BLaER1 (cell line): Measurements from ENCODE around the gene TMCO4.

ENCODE experiments used
- H3K27ac ChIP-seq: shearing (Covaris generic); formaldehyde crosslinking; 2 replicates; pipeline ENCODE4 v1.8.1; 2022
- H3K27me3 ChIP-seq: shearing (Covaris generic); formaldehyde crosslinking; 2 replicates; pipeline ENCODE4 v1.8.1; 2022
- H3K36me3 ChIP-seq: shearing (Covaris generic); formaldehyde crosslinking; 2 replicates; pipeline ENCODE4 v1.8.1; 2022
- H3K4me1 ChIP-seq: shearing (Covaris generic); formaldehyde crosslinking; 2 replicates; pipeline ENCODE4 v1.8.1; 2022
- H3K4me2 ChIP-seq: shearing (Covaris generic); formaldehyde crosslinking; 2 replicates; pipeline ENCODE4 v1.8.1; 2022
- H3K4me3 ChIP-seq: shearing (Covaris generic); formaldehyde crosslinking; 2 replicates; pipeline ENCODE4 v1.8.1; 2022
- H3K9ac ChIP-seq: shearing (Covaris generic); formaldehyde crosslinking; 2 replicates; pipeline ENCODE4 v1.8.1; 2022
- H3K9me3 ChIP-seq: shearing (Covaris generic); formaldehyde crosslinking; 2 replicates; pipeline ENCODE4 v1.8.1; 2022
- H4K20me1 ChIP-seq: shearing (Covaris generic); formaldehyde crosslinking; 2 replicates; pipeline ENCODE4 v1.8.1; 2022
- Cebpa-rat ChIP-seq: shearing (Covaris generic); IDR thresholded peaks from 2 replicates; pipeline ENCODE4 v1.8.1; 2022

The TMCO4 gene

DNA sequence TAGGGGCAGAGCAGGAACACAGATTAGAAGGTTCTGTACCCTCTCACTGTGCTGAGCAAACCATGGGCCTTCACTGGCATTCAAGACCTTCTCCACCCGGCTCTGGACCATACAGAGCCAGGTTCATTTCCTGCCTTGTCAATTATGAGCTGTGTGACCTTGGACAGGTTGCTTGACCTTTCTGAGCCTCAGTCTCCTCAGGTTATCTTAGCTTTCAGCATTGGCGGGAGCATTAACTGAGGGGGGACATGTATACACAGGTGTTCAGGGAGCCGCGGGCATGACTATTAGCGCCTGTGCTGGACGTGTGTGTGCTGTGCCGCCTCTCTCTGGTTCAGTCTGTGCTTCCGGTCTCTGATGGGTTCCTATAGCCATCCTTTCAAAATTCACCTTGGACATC, 102.9 kb downstream of the TMCO4 start:
- no peak overlapping the region for H3K27ac ChIP-seq
- TF ChIP-seq Cebpa-rat: no peak
- no peaks in the 10 kb centered on the region for H3K4me1 ChIP-seq
- no peaks in the 10 kb centered on the region for H4K20me1 ChIP-seq
- H3K27me3 ChIP-seq: no peaks in the 10 kb centered on the region
- H3K4me3 ChIP-seq: no peak overlapping the region
- no peak overlapping the region for H3K4me2 ChIP-seq
- no peak overlapping the region for H3K9ac ChIP-seq
- H3K36me3 ChIP-seq: peaks cover 67% of the 10 kb centered on the region
- H3K9me3 ChIP-seq: no peaks in the 10 kb centered on the region

DNA sequence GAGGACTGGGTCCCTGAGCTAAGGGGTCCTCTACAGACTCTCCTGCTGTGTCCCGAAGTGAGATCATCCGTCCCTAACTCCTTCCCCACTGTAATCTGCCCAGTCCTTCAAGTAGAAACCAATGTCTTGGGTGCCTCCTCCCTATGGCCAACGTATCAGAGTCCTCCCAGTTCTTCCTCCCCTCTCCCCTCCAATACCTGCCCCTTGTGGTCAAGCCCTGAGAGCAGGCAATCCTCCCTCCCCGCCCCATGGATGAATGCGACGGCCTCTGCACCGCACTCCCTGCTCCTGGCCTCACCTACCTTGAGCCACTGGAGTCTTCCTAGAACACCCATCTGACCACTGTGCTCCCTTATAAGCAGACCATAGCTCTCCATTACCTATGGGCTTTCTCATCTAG, 103.9 kb downstream of the TMCO4 start:
- Histone ChIP-seq H3K4me3 (no peak overlapping the region), H3K36me3 (peaks cover 75% of the 10 kb centered on the region), H3K27ac (no peak overlapping the region), H3K9ac (no peak overlapping the region), H4K20me1 (no peaks in the 10 kb centered on the region), H3K4me2 (no peak overlapping the region), H3K4me1 (no peaks in the 10 kb centered on the region), H3K9me3 (peaks cover 10% of the 10 kb centered on the region), H3K27me3 (no peaks in the 10 kb centered on the region)
- TF ChIP-seq Cebpa-rat: no peak

DNA sequence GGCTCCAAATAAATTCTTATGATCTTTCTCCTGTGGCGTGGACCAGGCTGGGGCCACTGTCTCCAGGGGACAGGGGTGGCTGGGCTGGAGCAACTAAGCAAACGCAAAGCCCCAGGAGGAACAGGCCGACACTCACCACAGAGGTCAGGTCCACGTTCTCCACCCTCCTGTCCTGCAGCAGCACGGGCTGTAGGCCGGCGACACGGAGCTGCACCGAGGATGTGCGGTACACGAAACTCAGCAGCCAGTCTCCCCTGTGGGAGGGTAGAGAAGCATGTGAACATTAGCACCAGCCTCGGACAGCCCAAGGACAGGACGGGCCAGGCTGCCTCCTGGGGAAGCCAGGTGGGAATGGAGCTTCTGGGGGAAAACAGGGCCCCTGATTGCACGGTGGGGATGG, 105.4 kb downstream of the TMCO4 start:
- Histone ChIP-seq H3K36me3 (peaks cover 76% of the 10 kb centered on the region), H3K4me1 (no peaks in the 10 kb centered on the region), H3K27me3 (no peaks in the 10 kb centered on the region), H3K27ac (no peak overlapping the region), H3K4me3 (no peak overlapping the region), H3K9ac (no peak overlapping the region), H3K4me2 (no peak overlapping the region), H4K20me1 (no peaks in the 10 kb centered on the region), H3K9me3 (peaks cover 24% of the 10 kb centered on the region)
- no peak for TF ChIP-seq Cebpa-rat

DNA sequence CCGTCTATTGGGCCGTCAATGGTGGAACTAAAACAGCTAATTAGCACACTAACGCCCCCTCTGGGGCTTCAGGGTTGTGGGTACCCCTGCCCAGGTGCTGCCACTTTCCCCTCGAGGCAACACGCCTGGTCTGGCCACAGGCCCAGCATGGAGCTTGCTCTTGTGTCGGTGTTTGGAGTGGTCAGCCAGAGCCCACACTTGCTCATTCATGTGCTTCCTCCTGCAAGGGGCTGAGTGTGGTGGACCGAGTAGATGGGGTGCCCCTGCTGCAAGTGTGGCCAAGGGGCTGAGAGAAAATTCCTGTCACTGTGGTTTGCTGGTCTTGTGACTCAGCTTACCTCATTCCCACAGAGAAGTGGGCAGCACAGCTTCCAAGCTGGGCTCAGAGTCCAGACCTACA, 109.4 kb downstream of the TMCO4 start:
- Histone ChIP-seq H3K4me3 (0 out of 2 replicates have a peak overlapping the region, but pooled peaks have one; percentile 11), H3K9ac (no peak overlapping the region), H3K4me1 (no peaks in the 10 kb centered on the region), H4K20me1 (no peaks in the 10 kb centered on the region), H3K36me3 (peaks cover 73% of the 10 kb centered on the region), H3K27ac (no peak overlapping the region), H3K4me2 (no peak overlapping the region), H3K27me3 (no peaks in the 10 kb centered on the region), H3K9me3 (peaks cover 35% of the 10 kb centered on the region)
- TF ChIP-seq Cebpa-rat: no peak

DNA sequence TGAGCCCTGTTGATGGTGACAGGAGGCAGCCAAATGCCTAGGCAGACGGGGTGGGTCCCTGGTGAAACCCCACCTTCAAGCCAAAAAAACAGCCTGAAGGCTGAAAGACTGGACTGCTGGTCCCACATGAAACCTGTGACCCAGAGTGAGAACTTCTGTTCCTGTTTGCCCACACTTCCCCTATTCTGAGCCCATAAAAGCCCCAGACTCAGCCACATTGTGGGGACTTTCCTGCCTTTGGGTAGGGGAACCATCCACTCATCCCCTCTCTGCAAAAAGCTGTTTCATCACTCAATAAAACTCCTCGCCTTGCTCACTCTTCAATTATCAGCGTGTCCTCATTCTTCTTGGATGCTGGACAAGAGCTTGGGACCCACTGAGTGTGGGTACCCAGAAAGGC, 109.9 kb downstream of the TMCO4 start:
- no peaks in the 10 kb centered on the region for H4K20me1 ChIP-seq
- 0 out of 2 replicates have a peak overlapping the region, but pooled peaks have one; percentile 11 for H3K4me3 ChIP-seq
- H3K4me2 ChIP-seq: no peak overlapping the region
- TF ChIP-seq Cebpa-rat: no peak
- no peaks in the 10 kb centered on the region for H3K27me3 ChIP-seq
- H3K36me3 ChIP-seq: peaks cover 69% of the 10 kb centered on the region
- no peak overlapping the region for H3K27ac ChIP-seq
- H3K4me1 ChIP-seq: no peaks in the 10 kb centered on the region
- H3K9me3 ChIP-seq: peaks cover 35% of the 10 kb centered on the region
- no peak overlapping the region for H3K9ac ChIP-seq

DNA sequence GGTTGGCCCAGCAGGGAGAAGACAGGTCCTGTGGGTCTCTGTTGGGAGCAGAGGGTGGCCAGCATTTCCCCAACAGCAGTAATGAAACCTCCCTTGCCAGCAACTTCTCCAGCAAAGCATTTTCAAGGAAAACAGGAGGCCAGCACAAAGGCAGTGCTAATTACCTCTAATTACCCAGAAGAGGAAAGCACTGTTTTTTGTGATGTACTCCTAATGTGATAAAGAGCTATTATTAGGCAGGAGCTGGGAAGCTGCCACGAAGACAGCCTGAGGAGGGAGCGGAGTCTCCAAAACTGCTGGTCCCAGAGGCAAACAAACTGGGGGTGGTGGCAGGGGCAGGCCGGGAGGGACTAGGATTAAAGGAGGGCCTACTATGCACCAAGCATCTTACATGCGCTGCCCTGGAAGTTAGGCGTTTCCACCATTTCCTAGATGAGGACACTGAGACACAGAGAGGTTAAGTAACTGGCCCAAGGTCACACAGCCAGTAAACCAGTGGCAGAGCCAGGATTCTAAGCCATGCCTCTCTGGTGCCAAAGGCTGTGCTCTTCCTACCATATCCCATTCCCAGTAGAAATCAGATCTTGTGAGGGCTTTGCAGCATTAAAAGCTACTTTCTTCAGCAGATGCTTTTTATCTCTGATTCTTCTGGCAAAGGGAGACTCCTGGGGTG, 110.5 kb downstream of the TMCO4 start:
- 0 out of 2 replicates have a peak overlapping the region, but pooled peaks have one; percentile 11 for H3K4me3 ChIP-seq
- TF ChIP-seq Cebpa-rat: no peak
- H3K9me3 ChIP-seq: peaks cover 35% of the 10 kb centered on the region
- H4K20me1 ChIP-seq: no peaks in the 10 kb centered on the region
- H3K9ac ChIP-seq: no peak overlapping the region
- H3K36me3 ChIP-seq: peaks cover 63% of the 10 kb centered on the region
- no peaks in the 10 kb centered on the region for H3K27me3 ChIP-seq
- no peak overlapping the region for H3K4me2 ChIP-seq
- no peaks in the 10 kb centered on the region for H3K4me1 ChIP-seq
- no peak overlapping the region for H3K27ac ChIP-seq

DNA sequence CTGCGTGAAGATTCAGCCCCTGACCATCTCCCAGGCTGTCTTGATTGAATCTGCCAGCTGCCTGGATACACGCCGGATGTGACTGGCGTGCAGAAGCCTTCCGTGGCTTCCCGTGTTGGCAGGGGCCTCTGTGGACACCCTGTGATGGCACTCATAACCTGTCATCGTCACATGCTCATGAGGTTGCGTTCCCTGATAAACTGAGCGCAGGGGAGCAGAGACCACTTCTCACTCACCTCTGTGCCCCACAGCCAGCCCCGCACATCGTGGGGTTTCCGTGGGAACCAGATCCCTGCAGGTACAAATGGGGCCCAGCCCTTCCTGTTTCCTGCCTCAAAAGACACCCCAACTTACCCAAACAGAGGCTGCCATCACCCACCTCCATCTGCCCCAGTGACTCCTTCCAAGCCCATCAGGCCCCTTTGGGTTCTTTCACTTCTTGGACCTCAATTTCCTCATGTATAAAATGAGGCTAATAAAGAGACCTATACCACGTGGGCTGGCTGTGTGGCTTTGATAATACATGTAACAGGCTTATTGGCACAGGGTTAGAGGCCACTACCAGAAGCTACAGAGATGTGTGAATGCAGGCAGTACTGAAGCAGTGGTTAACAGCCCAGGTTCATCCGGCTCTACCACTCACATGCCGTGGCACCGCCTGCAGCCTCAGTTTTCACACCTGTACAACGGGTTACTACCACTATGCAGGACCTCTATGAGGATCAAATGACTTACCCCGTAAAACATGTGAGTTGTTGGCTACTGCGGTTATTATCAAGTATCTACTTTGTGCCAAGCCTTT, 111.5 kb downstream of the TMCO4 start:
- no peak overlapping the region for H3K27ac ChIP-seq
- peaks cover 60% of the 10 kb centered on the region for H3K36me3 ChIP-seq
- peaks cover 35% of the 10 kb centered on the region for H3K9me3 ChIP-seq
- no peaks in the 10 kb centered on the region for H4K20me1 ChIP-seq
- no peak overlapping the region for H3K9ac ChIP-seq
- H3K27me3 ChIP-seq: no peaks in the 10 kb centered on the region
- no peak for TF ChIP-seq Cebpa-rat
- no peak overlapping the region for H3K4me3 ChIP-seq
- no peaks in the 10 kb centered on the region for H3K4me1 ChIP-seq
- H3K4me2 ChIP-seq: no peak overlapping the region

DNA sequence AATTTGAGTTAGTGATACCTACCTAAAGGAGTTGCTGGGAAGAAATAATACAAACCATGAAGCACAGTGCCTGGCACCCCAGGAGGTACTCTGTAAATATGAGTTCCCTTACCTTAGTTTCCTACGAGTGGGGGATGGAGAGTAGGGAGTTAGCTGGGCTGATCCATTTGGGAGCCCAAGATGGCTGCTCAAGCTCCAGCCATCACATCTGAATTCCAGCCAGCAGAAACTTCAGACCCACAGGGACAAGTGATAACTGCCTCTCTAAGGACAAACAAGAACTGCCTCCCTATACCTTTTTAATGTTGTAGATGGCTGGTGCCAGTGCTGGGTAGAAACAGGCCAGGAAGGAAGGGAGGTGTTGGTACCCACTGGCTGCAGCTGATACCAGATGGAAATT, 112.3 kb downstream of the TMCO4 start:
- H3K27ac ChIP-seq: no peak overlapping the region
- H3K4me3 ChIP-seq: no peak overlapping the region
- H4K20me1 ChIP-seq: no peaks in the 10 kb centered on the region
- H3K9me3 ChIP-seq: peaks cover 35% of the 10 kb centered on the region
- no peaks in the 10 kb centered on the region for H3K4me1 ChIP-seq
- peaks cover 64% of the 10 kb centered on the region for H3K36me3 ChIP-seq
- no peak for TF ChIP-seq Cebpa-rat
- no peaks in the 10 kb centered on the region for H3K27me3 ChIP-seq
- no peak overlapping the region for H3K4me2 ChIP-seq
- H3K9ac ChIP-seq: no peak overlapping the region

DNA sequence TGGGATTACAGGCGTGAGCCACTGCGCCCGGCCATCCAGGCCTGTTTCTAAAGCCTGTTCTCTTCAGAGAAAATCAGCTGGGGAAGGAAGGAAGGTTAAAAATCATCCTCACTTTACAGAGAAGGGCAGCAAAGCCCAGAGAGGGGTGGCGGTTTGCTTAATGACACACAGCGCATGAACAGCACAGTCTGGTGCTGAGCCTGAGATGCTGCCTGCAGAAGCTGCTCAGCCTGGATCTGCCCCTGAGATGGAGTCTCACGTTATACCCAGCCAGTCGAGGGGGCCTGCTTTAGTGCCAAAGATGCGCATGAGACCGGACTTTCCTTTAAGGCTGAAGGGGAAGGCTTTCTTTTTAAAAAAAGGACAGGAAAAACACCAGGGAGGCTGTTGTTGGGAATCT, 113.7 kb downstream of the TMCO4 start:
- Histone ChIP-seq H3K4me2 (no peak overlapping the region), H3K4me1 (no peaks in the 10 kb centered on the region), H3K36me3 (peaks cover 50% of the 10 kb centered on the region), H3K27me3 (no peaks in the 10 kb centered on the region), H4K20me1 (no peaks in the 10 kb centered on the region), H3K27ac (no peak overlapping the region), H3K9me3 (peaks cover 28% of the 10 kb centered on the region), H3K4me3 (no peak overlapping the region), H3K9ac (no peak overlapping the region)
- no peak for TF ChIP-seq Cebpa-rat

DNA sequence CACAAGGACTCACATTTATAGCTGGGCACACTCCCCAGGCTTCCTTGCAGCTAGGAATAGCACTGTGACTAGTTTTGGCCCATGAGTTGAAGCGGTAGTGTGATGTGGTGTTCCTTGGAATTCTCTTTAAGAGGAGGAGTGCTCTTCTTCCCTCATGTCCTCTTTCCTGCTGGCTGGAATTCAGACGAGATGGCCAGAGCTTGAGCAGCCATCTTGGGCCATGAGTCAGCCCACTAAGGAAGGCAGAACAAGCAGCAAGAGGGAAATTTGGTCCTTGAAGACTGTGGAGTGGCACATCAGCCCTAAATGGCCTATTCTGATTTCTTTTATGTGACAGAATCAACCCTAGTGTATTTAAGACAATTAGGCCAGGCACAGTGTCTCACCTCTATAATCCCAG, 115.0 kb downstream of the TMCO4 start:
- TF ChIP-seq Cebpa-rat: no peak
- Histone ChIP-seq H3K27ac (no peak overlapping the region), H3K4me2 (no peak overlapping the region), H3K4me1 (no peaks in the 10 kb centered on the region), H3K4me3 (no peak overlapping the region), H3K36me3 (peaks cover 38% of the 10 kb centered on the region), H3K9me3 (peaks cover 15% of the 10 kb centered on the region), H4K20me1 (peaks cover under 1% of the 10 kb centered on the region; the same call in 1 of the 2 replicates), H3K27me3 (no peaks in the 10 kb centered on the region), H3K9ac (no peak overlapping the region)
